ENCODE data around the gene LYPD6B.
"Not testable (repeated sequence)": the region's sequence is repeated elsewhere in the genome, so short reads cannot be mapped to it uniquely, and the experiment has no call there.

LYPD6B gene

DNA sequence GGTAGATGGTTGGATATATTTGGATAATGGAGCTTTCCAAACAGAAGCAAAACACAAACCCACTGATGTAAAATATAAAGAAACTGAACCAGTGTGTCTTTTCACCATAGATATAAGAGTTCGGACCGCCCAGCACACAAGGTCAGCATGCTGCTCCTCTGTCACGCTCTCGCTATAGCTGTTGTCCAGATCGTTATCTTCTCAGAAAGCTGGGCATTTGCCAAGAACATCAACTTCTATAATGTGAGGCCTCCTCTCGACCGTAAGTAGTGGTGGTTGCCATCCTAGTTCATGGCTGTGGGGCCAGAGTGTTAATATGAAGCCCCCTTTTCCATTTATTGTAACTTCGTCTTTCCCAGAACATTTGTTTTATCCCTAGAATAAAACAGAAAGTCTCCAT, 166.6 kb downstream of the LYPD6B start:
- DNase-seq (ENCODE audit: low read depth in 2 of 2), result no peak

DNA sequence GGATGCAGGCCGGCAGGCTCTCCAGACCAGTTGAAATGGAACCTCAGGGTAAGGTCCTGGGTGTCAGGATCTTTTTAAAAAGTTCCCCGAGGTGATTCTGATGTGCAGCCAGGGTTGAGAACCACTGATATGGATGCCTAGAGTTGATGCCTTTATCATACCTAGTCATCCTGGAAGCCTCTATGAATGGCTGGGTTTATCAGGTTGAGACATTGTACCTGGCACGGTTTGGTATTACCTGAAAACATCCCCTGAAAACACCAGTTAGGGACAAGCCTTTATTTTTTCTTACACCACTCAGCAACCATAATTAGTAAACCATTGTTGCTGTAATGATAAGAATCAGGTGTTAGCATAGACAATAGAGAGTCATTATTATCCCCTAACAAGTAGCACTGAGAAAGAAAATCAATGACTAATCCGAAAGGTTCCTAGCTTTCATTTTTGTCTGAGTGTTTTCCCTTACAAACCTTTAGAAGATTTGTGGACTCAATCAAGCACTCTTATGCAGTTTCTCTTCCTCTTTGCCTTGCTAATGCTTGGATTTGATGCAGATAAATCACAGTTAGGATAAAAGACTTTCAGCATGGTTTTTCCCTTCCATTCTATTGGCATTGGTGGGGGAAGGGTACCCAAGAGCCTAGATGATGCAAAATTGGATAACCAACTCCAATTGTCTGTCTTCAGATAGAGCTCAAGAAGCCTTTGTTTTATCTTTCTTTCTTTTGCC, 175.4 kb downstream of the LYPD6B start:
- DNase-seq (ENCODE audit: low read depth in 2 of 2), result no peak

DNA sequence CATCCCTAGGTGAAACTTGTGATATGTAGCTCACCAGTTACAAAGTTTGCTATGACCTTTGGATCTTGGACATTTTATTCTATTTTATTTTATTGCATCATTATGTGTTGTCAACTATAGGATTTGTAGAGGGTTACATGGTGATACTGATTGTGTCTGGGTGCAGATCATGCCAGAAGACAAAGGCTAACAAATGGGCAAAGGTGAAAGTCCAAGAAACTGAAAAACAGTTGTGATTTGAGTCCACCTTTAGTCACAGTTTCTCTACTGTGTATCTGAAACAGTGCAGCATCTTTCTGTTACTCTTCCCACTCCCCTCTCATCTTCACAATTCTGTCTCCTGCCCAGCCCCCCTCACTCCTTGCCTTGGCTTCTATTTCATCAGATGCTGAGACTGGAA, 180.0 kb downstream of the LYPD6B start:
- no peak for DNase-seq (ENCODE audit: low read depth in 2 of 2)

DNA sequence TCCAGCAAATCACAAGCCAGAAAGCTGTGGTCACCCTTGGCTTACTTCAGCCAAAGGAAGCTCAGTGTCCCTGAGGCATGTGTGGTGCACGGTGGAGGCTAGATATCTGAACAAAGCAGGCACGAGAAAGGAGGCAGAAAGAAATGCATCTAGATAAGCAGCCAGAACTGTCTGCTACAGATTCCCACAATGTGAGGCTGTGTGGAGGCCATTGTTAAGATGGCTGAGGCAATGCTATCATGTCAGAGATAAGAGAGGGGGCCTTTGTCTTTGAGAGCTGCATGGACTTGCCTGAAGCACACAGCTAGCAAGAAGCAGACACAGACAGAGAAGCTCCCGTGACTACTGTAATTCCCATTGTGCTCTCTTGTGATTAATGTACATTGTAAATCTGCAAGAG, 181.4 kb downstream of the LYPD6B start:
- DNase-seq (ENCODE audit: low read depth in 2 of 2), result no peak

DNA sequence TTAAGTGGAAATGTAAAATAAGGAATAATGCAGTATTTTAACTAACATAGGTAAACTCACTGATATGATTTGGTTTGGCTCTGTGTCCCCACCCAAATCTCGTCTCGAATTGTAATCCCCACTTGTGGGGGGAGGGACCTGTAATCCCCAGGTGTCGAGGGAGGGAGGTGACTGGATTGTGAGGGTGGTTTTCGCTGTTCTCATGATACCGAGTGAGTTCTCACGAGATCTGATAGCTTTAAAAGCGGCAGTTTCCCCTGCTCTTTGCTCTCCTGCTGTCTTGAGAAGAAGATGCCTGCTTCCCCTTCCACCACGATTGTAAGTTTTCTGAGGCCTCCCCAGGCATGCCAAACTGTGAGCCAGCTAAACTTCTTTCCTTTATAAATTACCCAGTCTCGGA, 182.5 kb downstream of the LYPD6B start:
- DNase-seq (ENCODE audit: low read depth in 2 of 2), result no peak

DNA sequence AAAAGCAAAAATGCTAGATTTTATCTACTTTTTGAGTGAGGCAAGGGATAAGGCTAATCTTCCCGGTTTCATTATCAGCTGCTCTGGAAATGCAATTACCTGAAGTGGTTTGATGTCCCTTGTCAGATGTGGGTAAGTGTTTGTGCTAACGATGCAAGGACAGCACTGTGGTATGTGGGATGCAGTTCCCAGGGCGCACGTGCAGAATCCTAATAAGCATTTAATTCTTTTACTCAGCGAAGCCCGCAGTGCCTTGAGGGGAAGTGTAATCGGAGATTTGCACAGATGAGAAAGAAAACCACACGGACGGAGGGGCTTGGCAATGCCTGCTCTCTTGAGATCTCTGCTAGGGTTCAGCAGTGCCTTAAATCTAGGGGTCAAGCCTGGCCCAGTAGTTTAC, 183.4 kb downstream of the LYPD6B start:
- DNase-seq (ENCODE audit: low read depth in 2 of 2), result no peak

DNA sequence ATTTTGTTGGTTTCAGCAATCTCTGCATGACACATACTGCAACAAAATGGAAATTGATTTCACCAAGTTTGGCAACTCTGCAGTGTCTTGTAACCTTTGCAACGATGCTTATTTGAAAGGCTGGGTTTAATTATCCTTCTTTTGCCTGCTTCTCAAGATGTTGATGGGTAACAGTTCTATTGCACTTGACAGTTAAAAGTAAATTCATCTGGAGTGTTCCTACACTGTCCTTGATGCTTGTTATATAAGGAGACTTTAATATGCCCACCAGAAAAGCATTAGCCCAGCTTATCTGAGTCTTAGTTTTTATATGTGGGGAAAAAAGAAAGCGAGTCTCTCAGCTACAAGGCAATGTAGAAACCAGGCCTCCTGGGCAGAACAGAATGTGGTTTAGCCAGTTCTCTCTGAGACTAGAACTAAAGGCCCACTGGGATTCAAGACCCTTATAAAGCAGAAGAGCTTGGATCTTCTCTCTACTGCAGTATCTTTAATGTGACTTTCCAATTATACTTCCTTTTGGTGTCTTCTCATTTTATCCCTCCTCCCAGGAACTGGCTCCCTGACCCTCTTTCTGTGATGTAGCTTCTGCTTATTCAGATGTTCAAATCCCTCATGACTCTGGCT, 185.1 kb downstream of the LYPD6B start:
- no peak for DNase-seq (ENCODE audit: low read depth in 2 of 2)

DNA sequence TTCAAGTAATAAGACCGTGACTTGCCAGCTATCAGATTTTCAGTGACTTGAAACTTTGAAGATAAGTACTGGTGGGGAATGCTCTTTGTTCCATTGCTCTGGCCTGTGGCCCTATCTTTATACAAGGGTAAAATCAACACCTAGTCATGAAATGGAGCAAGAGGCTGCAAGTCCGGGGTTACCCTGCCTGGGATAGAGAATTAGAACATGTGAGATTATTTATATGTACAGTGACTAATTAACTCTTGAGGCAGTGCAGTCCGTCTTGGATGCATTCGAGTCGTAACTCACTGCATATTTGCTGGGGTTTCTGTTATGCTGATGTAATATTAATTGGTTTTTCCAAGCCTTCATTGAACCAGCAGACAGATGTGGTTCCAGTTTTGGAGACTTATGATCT, 186.0 kb downstream of the LYPD6B start:
- no peak for DNase-seq (ENCODE audit: low read depth in 2 of 2)

DNA sequence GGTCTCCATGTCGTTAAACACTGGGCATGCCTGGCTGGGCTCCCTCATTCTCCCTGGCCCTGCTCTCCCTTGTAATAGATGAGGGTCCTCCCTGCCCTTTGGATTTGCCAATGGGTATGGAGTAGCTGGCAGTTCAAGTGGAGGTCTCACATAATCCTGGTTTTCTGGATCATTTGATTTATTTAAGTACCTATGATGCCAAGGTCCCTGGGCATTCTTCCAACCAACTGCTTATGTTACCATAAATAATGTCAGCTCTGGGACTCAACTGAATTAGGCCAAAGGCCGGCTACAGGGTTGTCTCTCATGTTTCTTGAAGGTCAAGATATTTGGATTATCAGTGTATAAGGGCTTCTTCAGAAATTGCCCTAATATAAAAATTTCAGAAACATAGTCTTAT, 186.9 kb downstream of the LYPD6B start:
- no peak for DNase-seq (ENCODE audit: low read depth in 2 of 2)

DNA sequence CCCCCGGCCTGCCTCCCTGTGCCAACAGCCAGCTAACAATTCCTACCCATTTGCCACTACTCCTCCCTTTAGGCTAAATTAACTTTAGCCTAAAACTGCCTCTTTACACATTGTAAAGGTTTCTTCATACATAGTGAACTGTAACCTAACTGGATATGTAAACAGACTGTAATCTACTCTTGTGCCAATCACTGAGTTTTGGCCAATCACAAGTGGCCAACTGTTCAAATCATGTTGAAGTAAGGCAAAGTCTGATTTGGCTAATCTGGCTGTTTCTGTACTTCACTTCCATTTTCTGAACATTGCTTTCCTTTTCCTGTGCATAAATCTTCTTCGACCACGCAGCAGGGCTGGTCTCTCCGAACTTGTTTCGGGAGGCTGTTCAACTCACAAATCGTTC, 188.3 kb downstream of the LYPD6B start:
- no peak for DNase-seq (ENCODE audit: low read depth in 2 of 2)

DNA sequence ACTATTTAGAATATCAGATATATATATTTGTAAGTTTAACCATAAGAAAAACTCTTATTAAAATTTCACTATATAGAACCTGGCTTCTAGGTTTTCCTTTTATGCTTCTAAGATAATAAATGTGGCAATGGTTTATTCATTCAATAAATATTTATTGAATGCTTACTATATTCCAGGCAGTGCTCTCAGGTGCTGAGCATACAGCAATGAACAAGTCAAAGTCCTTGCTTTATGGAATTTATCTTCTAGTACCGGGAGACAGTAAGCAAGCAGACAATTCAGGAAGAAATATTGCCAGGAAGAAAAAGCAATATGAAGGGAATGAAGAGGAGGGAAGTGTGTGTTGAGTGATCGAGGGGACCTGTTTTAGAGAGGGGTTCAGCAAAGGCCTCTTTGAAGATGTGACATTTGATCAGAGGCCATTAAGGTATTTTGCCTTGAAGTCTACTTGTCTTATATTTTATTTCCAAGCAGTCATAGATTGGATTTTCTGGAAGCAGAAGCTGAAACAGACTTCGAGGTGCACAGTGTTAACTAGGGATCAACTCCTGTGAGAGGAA, 197.4 kb downstream of the LYPD6B start:
- DNase-seq (ENCODE audit: low read depth in 2 of 2), result no peak

DNA sequence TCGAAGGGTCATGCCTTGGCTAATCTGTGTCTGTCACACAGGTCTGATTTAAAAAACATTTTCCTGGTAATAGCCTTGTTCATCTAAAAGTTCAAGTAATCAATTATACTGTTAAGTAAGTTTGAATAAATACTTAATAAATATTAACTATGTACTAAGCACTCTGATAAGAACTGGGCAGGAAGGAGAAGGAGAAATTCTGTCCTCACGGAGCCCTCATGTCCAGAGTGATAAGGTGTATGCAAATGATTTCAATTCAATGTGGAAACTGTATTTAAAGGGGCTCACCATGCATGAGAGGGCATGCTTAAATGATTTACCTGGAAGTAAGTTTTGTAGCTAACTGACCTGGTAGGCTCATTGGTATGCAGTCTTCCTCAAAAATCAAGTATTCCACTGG, 197.9 kb downstream of the LYPD6B start:
- no peak for DNase-seq (ENCODE audit: low read depth in 2 of 2)

DNA sequence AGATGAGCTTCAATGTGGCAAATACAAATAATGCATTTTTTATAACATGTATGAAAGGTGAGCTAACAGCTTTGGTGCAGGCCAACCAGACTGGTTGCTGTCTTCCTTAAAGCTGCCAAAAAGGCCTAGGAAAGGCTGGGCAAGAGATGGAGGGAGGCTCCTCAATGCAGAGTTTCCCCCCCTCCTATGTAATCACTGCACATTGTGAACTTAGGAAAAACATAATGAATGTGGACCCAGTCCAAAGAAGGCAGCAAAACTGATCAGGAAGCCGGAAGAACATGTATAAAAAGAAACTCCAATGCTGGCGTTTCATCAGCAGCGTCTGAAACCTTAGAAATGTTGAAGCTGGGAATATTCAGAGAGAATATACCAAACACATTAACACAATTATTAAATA, 207.7 kb downstream of the LYPD6B start:
- no peak for DNase-seq (ENCODE audit: low read depth in 2 of 2)

DNA sequence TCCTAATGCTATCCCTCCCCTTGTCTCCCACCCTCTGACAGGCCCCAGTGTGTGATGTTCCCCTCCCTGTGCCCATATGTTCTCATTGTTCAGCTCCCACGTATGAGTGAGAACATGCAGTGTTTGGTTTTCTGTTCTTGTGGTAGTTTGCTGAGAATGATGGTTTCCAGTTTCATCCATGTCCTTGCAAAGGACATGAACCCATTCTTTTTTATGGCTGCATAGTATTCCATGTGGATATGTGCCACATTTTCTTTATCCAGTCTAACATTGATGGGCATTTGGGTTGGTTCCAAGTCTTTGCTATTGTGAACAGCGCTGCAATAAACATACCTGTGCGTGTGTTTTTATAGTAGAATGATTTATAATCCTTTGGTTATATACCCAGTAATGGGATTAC, 212.9 kb downstream of the LYPD6B start:
- not testable (repeated sequence) for DNase-seq (ENCODE audit: low read depth in 2 of 2)

DNA sequence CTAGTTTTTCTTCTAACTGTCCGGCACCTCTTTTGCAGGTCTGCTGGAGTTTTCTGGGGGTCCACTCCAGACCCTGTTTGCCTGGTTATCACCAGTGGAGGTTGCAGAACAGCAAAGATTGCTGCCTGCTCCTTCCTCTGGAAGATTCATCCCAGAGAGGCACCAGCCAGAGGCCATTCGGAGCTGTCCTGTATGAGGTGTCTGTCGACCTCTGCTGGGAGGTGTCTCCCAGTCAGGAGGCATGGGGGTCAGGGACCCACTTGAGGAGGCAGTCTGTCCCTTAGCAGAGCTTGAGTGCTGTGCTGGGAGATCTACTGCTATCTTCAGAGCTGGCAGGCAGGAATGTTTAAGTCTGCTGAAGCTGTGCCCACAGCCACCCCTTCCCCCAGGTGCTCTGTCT, 218.4 kb downstream of the LYPD6B start:
- not testable (repeated sequence) for DNase-seq (ENCODE audit: low read depth in 2 of 2)

DNA sequence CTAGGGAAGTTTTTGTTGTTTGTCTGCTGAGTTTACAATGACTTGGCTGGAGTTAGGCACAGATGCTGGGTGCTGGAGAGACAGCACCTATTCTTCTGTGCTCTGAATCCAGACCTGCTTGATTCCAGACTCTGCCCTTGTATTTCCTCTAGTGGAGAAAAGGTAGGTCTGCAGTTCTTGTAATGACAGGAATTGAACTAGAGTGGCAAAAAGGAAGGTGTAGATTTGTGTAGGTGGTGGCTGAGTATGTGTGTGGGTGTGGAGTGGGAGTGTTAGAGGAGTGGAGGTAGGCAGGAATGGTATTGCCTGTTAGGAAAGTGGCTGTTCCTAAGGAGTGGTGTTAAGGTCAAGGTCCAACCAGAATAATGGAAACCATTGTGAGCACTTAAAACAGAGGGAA, 220.0 kb downstream of the LYPD6B start:
- DNase-seq (ENCODE audit: low read depth in 2 of 2), result no peak

DNA sequence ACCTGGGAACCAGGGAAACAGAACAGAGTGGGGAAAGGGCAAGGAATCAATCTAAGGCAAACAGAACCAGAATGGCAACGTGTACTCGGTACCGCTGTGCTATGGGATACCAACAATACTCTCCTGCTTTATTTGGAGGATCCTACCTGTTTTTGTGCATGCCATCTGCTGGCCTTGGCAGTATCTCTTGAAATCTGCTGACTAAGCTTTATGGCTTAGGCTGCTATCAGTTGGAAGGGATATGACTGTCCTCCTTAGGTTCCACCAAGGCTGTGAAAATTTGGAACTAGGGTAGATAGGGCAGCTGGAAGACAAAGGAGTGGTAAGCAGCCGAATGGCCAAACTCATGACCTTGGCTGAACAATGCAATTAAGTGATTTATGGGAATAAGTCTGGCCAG, 220.6 kb downstream of the LYPD6B start:
- DNase-seq (ENCODE audit: low read depth in 2 of 2), result no peak

DNA sequence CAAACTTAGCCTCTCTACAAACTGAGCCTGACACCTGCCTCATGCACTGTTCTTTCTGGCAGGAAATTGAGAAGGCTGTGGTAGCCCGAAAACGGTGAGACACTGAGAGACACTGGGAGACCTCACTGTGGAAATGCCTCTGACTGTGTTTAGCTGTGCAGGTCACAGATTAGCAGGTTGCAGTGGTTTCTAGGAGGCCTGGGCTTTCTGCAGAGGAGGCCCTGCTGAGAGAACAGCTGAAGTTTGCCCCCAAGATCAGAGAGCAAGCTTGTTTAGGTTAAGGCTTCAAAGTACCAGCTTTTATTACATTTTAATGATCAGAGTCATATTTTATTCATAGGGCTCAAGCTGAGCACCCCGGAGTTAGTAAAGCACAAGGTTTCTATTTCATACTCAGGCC, 223.2 kb downstream of the LYPD6B start:
- no peak for DNase-seq (ENCODE audit: low read depth in 2 of 2)

Measured in activated CD4-positive, alpha-beta T cell treated with anti-CD3 and anti-CD28 coated beads for 24 hours (primary cell).